ENCODE data around the gene ZNF320.
"Not testable (repeated sequence)": the region's sequence is repeated elsewhere in the genome, so short reads cannot be mapped to it uniquely, and the experiment has no call there.

The ZNF320 gene

GRCh38 chr19:52917531-52917930 lies 20.1 kb upstream of the ZNF320 start:
- DNase-seq, result no peak

GRCh38 chr19:52910648-52911047 lies 13.2 kb upstream of the ZNF320 start:
- DNase-seq, result no peak

- not testable (repeated sequence) for DNase-seq
Measured at GRCh38 chr19:52904052-52904780, 6.8 kb upstream of the ZNF320 start.

- no peak for DNase-seq
Measured at GRCh38 chr19:52901842-52902241, 4.4 kb upstream of the ZNF320 start.

- not testable (repeated sequence) for DNase-seq
Measured at GRCh38 chr19:52898596-52898995, 1.2 kb upstream of the ZNF320 start.

GRCh38 chr19:52898101-52898500 lies 666 bp upstream of the ZNF320 start:
- no peak for DNase-seq

GRCh38 chr19:52896431-52897137 lies 851 bp downstream of the ZNF320 start:
- peak; percentile 44 to 71 (median 52) for DNase-seq

GRCh38 chr19:52891336-52891735 lies 6.1 kb downstream of the ZNF320 start:
- no peak for DNase-seq

GRCh38 chr19:52889931-52890330 lies 7.5 kb downstream of the ZNF320 start:
- no peak for DNase-seq

GRCh38 chr19:52889076-52889475 lies 8.4 kb downstream of the ZNF320 start:
- no peak for DNase-seq

- DNase-seq, result no peak
Measured at GRCh38 chr19:52880895-52881389, 16.5 kb downstream of the ZNF320 start.

- DNase-seq, result not testable (repeated sequence)
Measured at GRCh38 chr19:52872996-52873395, 24.4 kb downstream of the ZNF320 start.

- no peak for DNase-seq
Measured at GRCh38 chr19:52871466-52871865, 26.0 kb downstream of the ZNF320 start.

GRCh38 chr19:52868031-52868430 lies 29.4 kb downstream of the ZNF320 start:
- not testable (repeated sequence) for DNase-seq

GRCh38 chr19:52857378-52858191 lies 39.9 kb downstream of the ZNF320 start, which contains the start of gene ZNF468:
Gene ZNF468, minus strand, starts transcription at chr19:52857619. Its CDS starts 3,347 bp downstream, at chr19:52854272.
- peak; percentile 70 to 84 (median 78) for DNase-seq

GRCh38 chr19:52856540-52857377 lies 40.7 kb downstream of the ZNF320 start:
- peak in 2 of 3 experiments; percentile 11 to 13 for DNase-seq
